ENCODE data around the gene MAP3K9. TPM values are rescaled to one million over a fixed set of nuclear protein-coding genes. Genes with fewer than 3 reads are reported as not detected.
"Not testable (repeated sequence)": the region's sequence is repeated elsewhere in the genome, so short reads cannot be mapped to it uniquely, and the experiment has no call there.

MAP3K9 gene
- total RNA-seq, 2 experiments from 2014 or later = 5.2 to 6.1 TPM

GRCh38 chr14:70707138-70708038, 101.9 kb downstream of the MAP3K9 start:
- Mint-ChIP-seq H3K9me3 (ENCODE audit: low read depth) (no peaks in the 10 kb centered on the region), H3K27ac (no peak overlapping the region), H3K27me3 (no peaks in the 10 kb centered on the region), H3K4me3 (no peak overlapping the region), H3K4me1 (no peaks in the 10 kb centered on the region), H3K36me3 (ENCODE audit: low read depth) (no peaks in the 10 kb centered on the region)
- POLR2A ChIA-PET = no interaction called here
- CTCF ChIA-PET = interaction anchor here (1.2 to 2.0 kb wide), 2 partner anchors 9 to 18 kb away, joined by 4 to 6 read pairs; no protein-coding TSS in a partner anchor
- peak; percentile 70 for ATAC-seq
- peak; percentile 20 for DNase-seq
- intact Hi-C loops (cut with DNase I, micrococcal nuclease) = no loop called here

- CTCF ChIA-PET = interaction anchor here (1.2 kb wide), 1 partner anchor 8 kb away, joined by 4 read pairs; no protein-coding TSS in a partner anchor
- POLR2A ChIA-PET = no interaction called here
These were observed 103.1 kb downstream of the MAP3K9 start for GRCh38 chr14:70706177-70706576.

GRCh38 chr14:70704960-70705359, 104.4 kb downstream of the MAP3K9 start:
- CTCF ChIA-PET = no interaction called here
- POLR2A ChIA-PET = no interaction called here
- intact Hi-C loops (cut with DNase I, micrococcal nuclease) = no loop called here

More at GRCh38 chr14:70706177-70706576, 103.1 kb downstream of the MAP3K9 start:
- Mint-ChIP-seq H3K36me3 (ENCODE audit: low read depth) (no peaks in the 10 kb centered on the region), H3K9me3 (ENCODE audit: low read depth) (no peaks in the 10 kb centered on the region), H3K27ac (no peak overlapping the region), H3K4me3 (no peak overlapping the region), H3K4me1 (no peaks in the 10 kb centered on the region), H3K27me3 (no peaks in the 10 kb centered on the region)
- intact Hi-C loops (cut with DNase I, micrococcal nuclease) = no loop called here
- DNase-seq (no peak), ATAC-seq (no peak)

GRCh38 chr14:70703621-70704168, 105.6 kb downstream of the MAP3K9 start:
- intact Hi-C loops (cut with DNase I, micrococcal nuclease); H3K4me3 Mint-ChIP-seq; H3K27me3 Mint-ChIP-seq; POLR2A ChIA-PET; H3K27ac Mint-ChIP-seq; H3K36me3 Mint-ChIP-seq (ENCODE audit: low read depth); H3K9me3 Mint-ChIP-seq (ENCODE audit: low read depth); DNase-seq; H3K4me1 Mint-ChIP-seq; ATAC-seq: not testable (repeated sequence)
- CTCF ChIA-PET = interaction anchor here (0.6 to 2.1 kb wide), 2 partner anchors 10 to 1109 kb away, joined by 3 to 6 read pairs; no protein-coding TSS in a partner anchor

More at GRCh38 chr14:70704960-70705359, 104.4 kb downstream of the MAP3K9 start:
- Mint-ChIP-seq H3K4me3 (no peak overlapping the region), H3K36me3 (ENCODE audit: low read depth) (no peaks in the 10 kb centered on the region), H3K27ac (no peak overlapping the region), H3K27me3 (no peaks in the 10 kb centered on the region), H3K4me1 (no peaks in the 10 kb centered on the region), H3K9me3 (ENCODE audit: low read depth) (no peaks in the 10 kb centered on the region)
- no peak for ATAC-seq
- no peak for DNase-seq

GRCh38 chr14:70702161-70702560, 107.2 kb downstream of the MAP3K9 start:
- ATAC-seq (no peak), DNase-seq (no peak)
- CTCF ChIA-PET = interaction anchor here (0.9 to 2.2 kb wide), 3 partner anchors 12 to 72 kb away, joined by 4 to 7 read pairs (median 6); no protein-coding TSS in a partner anchor
- H3K9me3 Mint-ChIP-seq (ENCODE audit: low read depth) = no peaks in the 10 kb centered on the region
- intact Hi-C loops (cut with DNase I, micrococcal nuclease) = no loop called here
- no peak overlapping the region for H3K27ac Mint-ChIP-seq
- no peaks in the 10 kb centered on the region for H3K27me3 Mint-ChIP-seq
- H3K36me3 Mint-ChIP-seq (ENCODE audit: low read depth) = no peaks in the 10 kb centered on the region
- H3K4me3 Mint-ChIP-seq = no peak overlapping the region
- H3K4me1 Mint-ChIP-seq = no peaks in the 10 kb centered on the region
- POLR2A ChIA-PET = no interaction called here

GRCh38 chr14:70701610-70702009, 107.7 kb downstream of the MAP3K9 start:
- Mint-ChIP-seq H3K4me1 (no peaks in the 10 kb centered on the region), H3K9me3 (ENCODE audit: low read depth) (no peaks in the 10 kb centered on the region), H3K27ac (no peak overlapping the region), H3K4me3 (no peak overlapping the region), H3K27me3 (no peaks in the 10 kb centered on the region), H3K36me3 (ENCODE audit: low read depth) (no peaks in the 10 kb centered on the region)
- CTCF ChIA-PET = interaction anchor here (0.6 to 2.2 kb wide), 2 partner anchors 12 to 94 kb away, joined by 3 to 7 read pairs; no protein-coding TSS in a partner anchor
- no peak for ATAC-seq
- POLR2A ChIA-PET = no interaction called here
- intact Hi-C loops (cut with DNase I, micrococcal nuclease) = no loop called here
- DNase-seq = no peak

GRCh38 chr14:70700955-70701585, 108.2 kb downstream of the MAP3K9 start:
- no peak for ATAC-seq
- Mint-ChIP-seq H3K27ac (no peak overlapping the region), H3K27me3 (no peaks in the 10 kb centered on the region), H3K4me3 (no peak overlapping the region), H3K36me3 (ENCODE audit: low read depth) (no peaks in the 10 kb centered on the region), H3K9me3 (ENCODE audit: low read depth) (no peaks in the 10 kb centered on the region), H3K4me1 (no peaks in the 10 kb centered on the region)
- CTCF ChIA-PET = interaction anchor here (0.6 to 2.2 kb wide), 2 partner anchors 13 to 95 kb away, joined by 3 to 7 read pairs; no protein-coding TSS in a partner anchor
- POLR2A ChIA-PET = no interaction called here
- intact Hi-C loops (cut with DNase I, micrococcal nuclease) = no loop called here
- DNase-seq = no peak

- Mint-ChIP-seq H3K4me1 (no peaks in the 10 kb centered on the region), H3K9me3 (ENCODE audit: low read depth) (no peaks in the 10 kb centered on the region), H3K4me3 (no peak overlapping the region), H3K27ac (no peak overlapping the region), H3K36me3 (ENCODE audit: low read depth) (no peaks in the 10 kb centered on the region), H3K27me3 (no peaks in the 10 kb centered on the region)
- ChIA-PET POLR2A (no interaction called here), CTCF (interaction anchor here (0.7 kb wide), 1 partner anchor 1746 kb away, joined by 3 read pairs; no protein-coding TSS in a partner anchor)
- ATAC-seq = no peak
- DNase-seq = no peak
- intact Hi-C loops (cut with DNase I, micrococcal nuclease) = no loop called here
These were observed 109.7 kb downstream of the MAP3K9 start for GRCh38 chr14:70699646-70700045.

GRCh38 chr14:70698288-70698687, 111.0 kb downstream of the MAP3K9 start:
- no peak overlapping the region for H3K27ac Mint-ChIP-seq
- POLR2A ChIA-PET = no interaction called here
- DNase-seq = no peak
- ATAC-seq = no peak
- H3K4me3 Mint-ChIP-seq = no peak overlapping the region
- H3K36me3 Mint-ChIP-seq (ENCODE audit: low read depth) = no peaks in the 10 kb centered on the region
- no peaks in the 10 kb centered on the region for H3K27me3 Mint-ChIP-seq
- H3K4me1 Mint-ChIP-seq = no peaks in the 10 kb centered on the region
- H3K9me3 Mint-ChIP-seq (ENCODE audit: low read depth) = no peaks in the 10 kb centered on the region
- CTCF ChIA-PET = interaction anchor here (0.7 to 1.9 kb wide), 5 partner anchors 8 to 80 kb away, joined by 3 to 5 read pairs (median 4); no protein-coding TSS in a partner anchor
- intact Hi-C loops (cut with DNase I, micrococcal nuclease) = no loop called here

- DNase-seq (no peak), ATAC-seq (no peak)
- Mint-ChIP-seq H3K9me3 (ENCODE audit: low read depth) (no peaks in the 10 kb centered on the region), H3K27me3 (no peaks in the 10 kb centered on the region), H3K4me3 (no peak overlapping the region), H3K36me3 (ENCODE audit: low read depth) (no peaks in the 10 kb centered on the region), H3K4me1 (no peaks in the 10 kb centered on the region), H3K27ac (no peak overlapping the region)
- ChIA-PET CTCF (interaction anchor here (1.5 to 1.9 kb wide), 2 partner anchors 14 to 16 kb away, joined by 3 to 5 read pairs; no protein-coding TSS in a partner anchor), POLR2A (no interaction called here)
- intact Hi-C loops (cut with DNase I, micrococcal nuclease) = no loop called here
These were observed 111.6 kb downstream of the MAP3K9 start for GRCh38 chr14:70697701-70698100.

- DNase-seq (no peak), ATAC-seq (no peak)
- CTCF ChIA-PET = interaction anchor here (1.9 kb wide), 1 partner anchor 9 kb away, joined by 5 read pairs; no protein-coding TSS in a partner anchor
- Mint-ChIP-seq H3K36me3 (ENCODE audit: low read depth) (no peaks in the 10 kb centered on the region), H3K4me1 (no peaks in the 10 kb centered on the region), H3K4me3 (no peak overlapping the region), H3K27ac (no peak overlapping the region), H3K27me3 (no peaks in the 10 kb centered on the region), H3K9me3 (ENCODE audit: low read depth) (no peaks in the 10 kb centered on the region)
- POLR2A ChIA-PET = no interaction called here
- intact Hi-C loops (cut with DNase I, micrococcal nuclease) = no loop called here
These were observed 113.3 kb downstream of the MAP3K9 start for GRCh38 chr14:70696026-70696425.
